Thyroid gland (tissue), 4 donors: Measurements from ENCODE around the gene RYR3.

Experiments
- CTCF ChIP-seq, 6 experiments: fragments of 200-600 bp in 3 of 6; fragments of 450-650 bp in 3 of 6; sonication (generic) in 3 of 6; IDR thresholded peaks; one replicate each; pipeline ENCODE4 v1.5.1; 2016 to 2019; ENCODE audit warnings: antibody characterized with exemption in 6 of 6, mild to moderate bottlenecking in 2 of 6, inconsistent platforms in 1 of 6, moderate library complexity in 1 of 6
- POLR2A ChIP-seq, 2 donors: fragments of 450-650 bp; IDR thresholded peaks; one replicate each; pipeline ENCODE4 v1.6.1; 2017; ENCODE audit warnings: antibody characterized with exemption in 2 of 2, mild to moderate bottlenecking in 2 of 2, moderate library complexity in 1 of 2

DNA sequence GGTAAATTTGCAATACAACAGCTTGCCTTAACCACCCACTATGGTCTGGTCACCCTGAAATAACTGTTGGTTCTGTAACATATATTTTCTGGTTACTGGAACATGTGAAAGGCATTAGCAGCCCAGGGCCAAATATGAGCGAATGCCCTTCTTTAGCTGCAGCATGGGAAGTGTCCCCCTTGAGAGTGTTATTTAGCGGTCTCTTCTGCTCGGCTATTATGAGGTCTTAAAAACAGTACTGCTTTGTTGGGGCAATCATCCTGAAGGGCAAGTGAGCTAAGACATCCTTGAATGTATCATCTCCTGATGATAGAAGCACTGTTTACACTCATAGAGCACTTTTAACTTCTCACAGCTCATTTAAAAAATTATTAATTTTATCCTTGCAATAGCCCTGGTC lies 90.2 kb downstream of the RYR3 start:
- TF ChIP-seq CTCF (IDR thresholded peaks at IDR 0.05) = no peak
- no peak for TF ChIP-seq POLR2A (IDR thresholded peaks at IDR 0.05)
